ENCODE results near the gene FAM24B. TPM values are rescaled to one million over a fixed set of nuclear protein-coding genes. Genes with fewer than 3 reads are reported as not detected.

The FAM24B gene
- total RNA-seq, 1 donor from 2014 or later = 18.4 TPM

Other genes with a start within 250 kb of the FAM24B start
- not detected in 2 replicates for gene C10orf120, start 179.7 kb downstream of the FAM24B start, total RNA-seq
- gene CUZD1, start 33.7 kb downstream of the FAM24B start, total RNA-seq = 3.0 TPM in 2 replicates
- not detected in 2 replicates for gene FAM24A, start 31.0 kb upstream of the FAM24B start, total RNA-seq
- gene C10orf88, start 74.6 kb upstream of the FAM24B start, total RNA-seq = 11.8 and 14.1 TPM in 2 replicates
- gene PSTK, start 100.8 kb upstream of the FAM24B start, total RNA-seq = 4.5 and 4.8 TPM in 2 replicates
- 17.4 and 21.9 TPM in 2 replicates for gene IKZF5, start 129.2 kb upstream of the FAM24B start, total RNA-seq
- gene ACADSB, start 129.4 kb upstream of the FAM24B start, total RNA-seq = 25.8 and 26.5 TPM in 2 replicates